Liver (tissue), 9 donors: ENCODE measurements around the gene AKNAD1. TPM values are rescaled to one million over a fixed set of nuclear protein-coding genes. Genes with fewer than 3 reads are reported as not detected.

Experiments used
- DNase-seq: peaks from one replicate; pipeline ENCODE4 v3.0.0-alpha.2; 2017; ENCODE audit warnings: low spot score
- H3K27ac ChIP-seq, 2 donors: one replicate each; pipeline ENCODE4 v1.7.0; 2013; ENCODE audit warnings: inconsistent platforms in 2 of 2, low read length in 2 of 2, control low read depth in 1 of 2, low read depth in 1 of 2, mild to moderate bottlenecking in 1 of 2
- H3K27me3 ChIP-seq, 4 donors: one replicate each; pipeline versions ENCODE4 v1.6.1 to v1.7.0; 2013; ENCODE audit warnings: low read length in 3 of 4, inconsistent platforms in 1 of 4, mild to moderate bottlenecking in 1 of 4, moderate library complexity in 1 of 4; ENCODE audit not compliant: control insufficient read depth in 4 of 4, insufficient read depth in 4 of 4
- H3K36me3 ChIP-seq, 4 donors: one replicate each; pipeline versions ENCODE4 v1.6.1 to v1.7.0; 2013; ENCODE audit warnings: low read length in 3 of 4, mild to moderate bottlenecking in 3 of 4, low read depth in 1 of 4, moderate library complexity in 1 of 4; ENCODE audit not compliant: control insufficient read depth in 4 of 4, insufficient read depth in 3 of 4
- H3K4me1 ChIP-seq, 4 donors: one replicate each; pipeline versions ENCODE4 v1.6.1 to v1.7.0; 2013; ENCODE audit warnings: low read length in 3 of 4, mild to moderate bottlenecking in 3 of 4, moderate library complexity in 1 of 4; ENCODE audit not compliant: control insufficient read depth in 4 of 4, insufficient read depth in 4 of 4
- H3K4me3 ChIP-seq, 3 donors: one replicate each; pipeline versions ENCODE4 v1.6.1 to v1.7.0; 2013; ENCODE audit warnings: low read length in 3 of 3, control low read depth in 1 of 3, low read depth in 1 of 3, mild to moderate bottlenecking in 1 of 3
- H3K9ac ChIP-seq, 2 donors: one replicate each; pipeline ENCODE4 v1.7.0; 2013; ENCODE audit warnings: low read length in 2 of 2, mild to moderate bottlenecking in 2 of 2, moderate library complexity in 2 of 2, control low read depth in 1 of 2, low read depth in 1 of 2
- H3K9me3 ChIP-seq, 4 donors: one replicate each; pipeline versions ENCODE4 v1.6.1 to v1.7.0; 2013; ENCODE audit warnings: low read length in 3 of 4; ENCODE audit not compliant: control insufficient read depth in 4 of 4
- EGR1 ChIP-seq, 2 donors: IDR thresholded peaks; 2 replicates each; pipeline ENCODE4 v1.6.1; 2016 to 2018; ENCODE audit warnings: antibody characterized with exemption in 2 of 2, low read depth in 2 of 2
- FOXA2 ChIP-seq: IDR thresholded peaks from 2 replicates; pipeline ENCODE4 v1.6.1; 2016; ENCODE audit warnings: antibody characterized with exemption
- GABPA ChIP-seq, 2 donors: IDR thresholded peaks in 1 of 2; conservative IDR thresholded peaks in 1 of 2; 2 replicates each; pipeline ENCODE4 v1.6.1; 2016; ENCODE audit warnings: antibody characterized with exemption in 2 of 2, mild to moderate bottlenecking in 1 of 2, moderate library complexity in 1 of 2
- HNF4G ChIP-seq: IDR thresholded peaks from 2 replicates; pipeline ENCODE4 v1.6.1; 2016; ENCODE audit warnings: antibody characterized with exemption
- JUND ChIP-seq, 2 donors: IDR thresholded peaks; 2 replicates each; pipeline ENCODE4 v1.6.1; 2016; ENCODE audit warnings: antibody characterized with exemption in 2 of 2
- NR2F2 ChIP-seq: IDR thresholded peaks from 2 replicates; pipeline ENCODE4 v1.6.1; 2016; ENCODE audit warnings: antibody characterized with exemption
- RAD21 ChIP-seq, 2 donors: IDR thresholded peaks; 2 replicates each; pipeline ENCODE4 v1.6.1; 2016; ENCODE audit warnings: antibody characterized with exemption in 2 of 2, mild to moderate bottlenecking in 2 of 2
- RXRA ChIP-seq, 2 donors: IDR thresholded peaks; 2 replicates each; pipeline ENCODE4 v1.6.1; 2017 to 2018; ENCODE audit warnings: antibody characterized with exemption in 2 of 2, mild to moderate bottlenecking in 1 of 2
- SP1 ChIP-seq: IDR thresholded peaks from 2 replicates; pipeline ENCODE4 v1.6.1; 2018; ENCODE audit warnings: antibody characterized with exemption, mild to moderate bottlenecking
- YY1 ChIP-seq: IDR thresholded peaks from 2 replicates; pipeline ENCODE4 v1.6.1; 2016; ENCODE audit warnings: antibody characterized with exemption, mild to moderate bottlenecking
- WGBS: extraction: QIAGEN DNeasy Blood & Tissue Kit; methylation state at CpG from one replicate; pipeline ENCODE4 v1.1.7; 2013; 5-methylcytosine and 5-hydroxymethylcytosine counted together
- polyA plus RNA-seq, 2 donors: library from polyadenylated mRNA; stranded (reverse) in 1 of 2; unstranded in 1 of 2; fragments of 200-250 nt in 1 of 2; fragments of >200 nt in 1 of 2; fragmentation: Nextera tagmentation in 1 of 2; extraction: Ambion mirVana in 1 of 2; gene quantifications; one replicate each; pipeline versions ENCODE4 v1.2.1 to v1.2.3, GENCODE V29; 2013 to 2015
- total RNA-seq, 2 donors: library from RNA; depleted of rRNA; stranded (reverse); fragments of >200 nt; gene quantifications; one replicate each; pipeline ENCODE4 v1.2.3, GENCODE V29; 2014
- TF ChIP-seq, protein P1 (sequence below): IDR thresholded peaks from 2 replicates; pipeline ENCODE4 v1.6.1; 2016; ENCODE audit warnings: antibody characterized with exemption, mild to moderate bottlenecking
- TF ChIP-seq, protein P2 (sequence below): fragments of 150-350 bp; IDR thresholded peaks from 2 replicates; pipeline ENCODE4 v1.5.1; 2017; ENCODE audit warnings: improper control_type of control experiment, low read depth, low read length; ENCODE audit not compliant: missing input control
- TF ChIP-seq, protein P3 (sequence below): IDR thresholded peaks from 2 replicates; pipeline ENCODE4 v1.6.1; 2016; ENCODE audit warnings: antibody characterized with exemption
- TF ChIP-seq, protein P4 (sequence below): IDR thresholded peaks from 2 replicates; pipeline ENCODE4 v1.6.1; 2016; ENCODE audit warnings: antibody characterized with exemption
- donor health status: healthy.
- donor health status: healthy.
- donor health status: healthy.
- donor health status: healthy.
- donor health status: healthy.

The AKNAD1 gene
- total and polyA plus RNA-seq, 4 donors: not detected

DNA sequence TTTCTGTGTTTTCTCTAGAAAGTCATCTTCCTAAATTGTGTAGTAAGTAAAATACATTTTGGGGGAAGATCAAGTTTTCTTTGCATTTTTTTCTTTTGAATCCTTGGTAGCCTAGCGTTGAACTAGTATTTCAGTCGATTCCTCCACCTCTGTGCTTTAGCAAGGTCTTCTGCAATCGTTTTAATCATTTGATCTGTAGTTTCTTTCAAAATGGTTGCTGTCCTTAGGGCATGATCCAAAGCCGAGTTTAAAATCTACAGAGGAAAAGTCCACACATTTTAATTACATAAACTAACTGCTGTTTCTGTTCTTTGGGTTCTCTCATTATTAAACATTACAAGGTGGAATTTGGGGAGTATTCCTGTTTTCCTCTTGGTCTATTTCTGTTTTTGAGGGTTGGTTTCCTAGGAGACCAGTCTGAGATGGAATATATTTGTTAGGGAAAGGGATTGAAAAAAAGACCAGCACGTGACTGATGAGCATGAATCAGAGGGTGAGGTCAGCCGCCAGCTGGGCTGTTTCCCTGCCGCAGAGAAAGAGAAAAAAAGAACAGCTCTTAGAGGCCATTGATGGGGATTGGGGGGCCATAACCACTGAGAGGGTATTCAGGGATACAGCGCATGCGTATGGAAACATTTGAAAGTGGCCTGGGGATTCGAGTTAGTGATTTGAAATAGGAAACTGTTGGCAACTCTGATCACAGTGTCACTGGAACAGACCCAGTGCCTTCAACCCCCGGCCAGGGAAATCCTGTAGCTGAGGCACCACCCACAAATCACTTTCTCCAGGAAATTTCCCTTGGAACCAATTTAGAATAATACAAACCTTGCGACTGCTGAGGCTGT is 40.6 kb downstream of the AKNAD1 start:
- peak overlapping the region; percentile 39 to 64 for H3K27ac ChIP-seq
- no peaks in the 10 kb centered on the region for H3K4me1 ChIP-seq
- H3K9ac ChIP-seq: no peak overlapping the region
- TF ChIP-seq RAD21 (IDR thresholded peaks at IDR 0.05): no peak
- no peak for TF ChIP-seq GABPA (IDR thresholded peaks at IDR 0.05 in 1 of 2, conservative IDR thresholded peaks at IDR 0.05 in 1 of 2)
- no peak for TF ChIP-seq FOXA2
- TF ChIP-seq SP1: no peak
- TF ChIP-seq JUND (IDR thresholded peaks at IDR 0.05): peak; percentile 55 to 73
- peak; percentile 63 for TF ChIP-seq YY1
- TF ChIP-seq HNF4G: no peak
- no peak for TF ChIP-seq RXRA (IDR thresholded peaks at IDR 0.05)
- TF ChIP-seq EGR1 (IDR thresholded peaks at IDR 0.05; ENCODE audit: low read depth in 2 of 2): no peak
- TF ChIP-seq, protein P1, sequence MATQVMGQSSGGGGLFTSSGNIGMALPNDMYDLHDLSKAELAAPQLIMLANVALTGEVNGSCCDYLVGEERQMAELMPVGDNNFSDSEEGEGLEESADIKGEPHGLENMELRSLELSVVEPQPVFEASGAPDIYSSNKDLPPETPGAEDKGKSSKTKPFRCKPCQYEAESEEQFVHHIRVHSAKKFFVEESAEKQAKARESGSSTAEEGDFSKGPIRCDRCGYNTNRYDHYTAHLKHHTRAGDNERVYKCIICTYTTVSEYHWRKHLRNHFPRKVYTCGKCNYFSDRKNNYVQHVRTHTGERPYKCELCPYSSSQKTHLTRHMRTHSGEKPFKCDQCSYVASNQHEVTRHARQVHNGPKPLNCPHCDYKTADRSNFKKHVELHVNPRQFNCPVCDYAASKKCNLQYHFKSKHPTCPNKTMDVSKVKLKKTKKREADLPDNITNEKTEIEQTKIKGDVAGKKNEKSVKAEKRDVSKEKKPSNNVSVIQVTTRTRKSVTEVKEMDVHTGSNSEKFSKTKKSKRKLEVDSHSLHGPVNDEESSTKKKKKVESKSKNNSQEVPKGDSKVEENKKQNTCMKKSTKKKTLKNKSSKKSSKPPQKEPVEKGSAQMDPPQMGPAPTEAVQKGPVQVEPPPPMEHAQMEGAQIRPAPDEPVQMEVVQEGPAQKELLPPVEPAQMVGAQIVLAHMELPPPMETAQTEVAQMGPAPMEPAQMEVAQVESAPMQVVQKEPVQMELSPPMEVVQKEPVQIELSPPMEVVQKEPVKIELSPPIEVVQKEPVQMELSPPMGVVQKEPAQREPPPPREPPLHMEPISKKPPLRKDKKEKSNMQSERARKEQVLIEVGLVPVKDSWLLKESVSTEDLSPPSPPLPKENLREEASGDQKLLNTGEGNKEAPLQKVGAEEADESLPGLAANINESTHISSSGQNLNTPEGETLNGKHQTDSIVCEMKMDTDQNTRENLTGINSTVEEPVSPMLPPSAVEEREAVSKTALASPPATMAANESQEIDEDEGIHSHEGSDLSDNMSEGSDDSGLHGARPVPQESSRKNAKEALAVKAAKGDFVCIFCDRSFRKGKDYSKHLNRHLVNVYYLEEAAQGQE: no peak
- TF ChIP-seq, protein P2, sequence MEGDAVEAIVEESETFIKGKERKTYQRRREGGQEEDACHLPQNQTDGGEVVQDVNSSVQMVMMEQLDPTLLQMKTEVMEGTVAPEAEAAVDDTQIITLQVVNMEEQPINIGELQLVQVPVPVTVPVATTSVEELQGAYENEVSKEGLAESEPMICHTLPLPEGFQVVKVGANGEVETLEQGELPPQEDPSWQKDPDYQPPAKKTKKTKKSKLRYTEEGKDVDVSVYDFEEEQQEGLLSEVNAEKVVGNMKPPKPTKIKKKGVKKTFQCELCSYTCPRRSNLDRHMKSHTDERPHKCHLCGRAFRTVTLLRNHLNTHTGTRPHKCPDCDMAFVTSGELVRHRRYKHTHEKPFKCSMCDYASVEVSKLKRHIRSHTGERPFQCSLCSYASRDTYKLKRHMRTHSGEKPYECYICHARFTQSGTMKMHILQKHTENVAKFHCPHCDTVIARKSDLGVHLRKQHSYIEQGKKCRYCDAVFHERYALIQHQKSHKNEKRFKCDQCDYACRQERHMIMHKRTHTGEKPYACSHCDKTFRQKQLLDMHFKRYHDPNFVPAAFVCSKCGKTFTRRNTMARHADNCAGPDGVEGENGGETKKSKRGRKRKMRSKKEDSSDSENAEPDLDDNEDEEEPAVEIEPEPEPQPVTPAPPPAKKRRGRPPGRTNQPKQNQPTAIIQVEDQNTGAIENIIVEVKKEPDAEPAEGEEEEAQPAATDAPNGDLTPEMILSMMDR: no peak
- TF ChIP-seq, protein P3, sequence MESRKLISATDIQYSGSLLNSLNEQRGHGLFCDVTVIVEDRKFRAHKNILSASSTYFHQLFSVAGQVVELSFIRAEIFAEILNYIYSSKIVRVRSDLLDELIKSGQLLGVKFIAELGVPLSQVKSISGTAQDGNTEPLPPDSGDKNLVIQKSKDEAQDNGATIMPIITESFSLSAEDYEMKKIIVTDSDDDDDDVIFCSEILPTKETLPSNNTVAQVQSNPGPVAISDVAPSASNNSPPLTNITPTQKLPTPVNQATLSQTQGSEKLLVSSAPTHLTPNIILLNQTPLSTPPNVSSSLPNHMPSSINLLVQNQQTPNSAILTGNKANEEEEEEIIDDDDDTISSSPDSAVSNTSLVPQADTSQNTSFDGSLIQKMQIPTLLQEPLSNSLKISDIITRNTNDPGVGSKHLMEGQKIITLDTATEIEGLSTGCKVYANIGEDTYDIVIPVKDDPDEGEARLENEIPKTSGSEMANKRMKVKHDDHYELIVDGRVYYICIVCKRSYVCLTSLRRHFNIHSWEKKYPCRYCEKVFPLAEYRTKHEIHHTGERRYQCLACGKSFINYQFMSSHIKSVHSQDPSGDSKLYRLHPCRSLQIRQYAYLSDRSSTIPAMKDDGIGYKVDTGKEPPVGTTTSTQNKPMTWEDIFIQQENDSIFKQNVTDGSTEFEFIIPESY: no peak
- TF ChIP-seq NR2F2: peak; percentile 61
- TF ChIP-seq, protein P4, sequence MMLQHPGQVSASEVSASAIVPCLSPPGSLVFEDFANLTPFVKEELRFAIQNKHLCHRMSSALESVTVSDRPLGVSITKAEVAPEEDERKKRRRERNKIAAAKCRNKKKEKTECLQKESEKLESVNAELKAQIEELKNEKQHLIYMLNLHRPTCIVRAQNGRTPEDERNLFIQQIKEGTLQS: no peak
- peaks cover 0 to 4% (median 3%) of the 10 kb centered on the region in 4 donors for H3K36me3 ChIP-seq
- 46% methylated on average over 12 of the region's 12 CpGs for WGBS
- DNase-seq: no peak
- H3K4me3 ChIP-seq: no peak overlapping the region
- H3K27me3 ChIP-seq: no peaks in the 10 kb centered on the region
- no peaks in the 10 kb centered on the region for H3K9me3 ChIP-seq

DNA sequence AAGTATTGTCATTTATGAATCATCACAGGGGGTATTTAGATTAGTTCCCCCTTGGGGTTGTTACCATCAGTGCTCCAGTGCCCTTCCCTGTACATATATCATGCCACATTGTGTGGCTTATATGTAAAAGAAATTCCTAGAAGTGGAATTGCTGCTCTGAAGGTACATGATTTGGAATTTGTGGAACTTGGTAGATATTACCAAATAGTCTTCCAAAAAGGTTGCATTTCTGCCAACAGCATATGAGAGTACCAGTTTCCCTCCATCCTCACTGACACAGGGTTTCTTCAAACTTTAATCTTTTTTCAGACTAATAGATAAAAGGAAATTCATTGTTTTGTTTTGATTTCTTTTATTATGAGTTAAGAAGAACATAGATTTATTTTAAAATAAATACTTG is 41.3 kb downstream of the AKNAD1 start:
- Histone ChIP-seq H3K4me1 (no peaks in the 10 kb centered on the region), H3K9ac (no peak overlapping the region), H3K27me3 (no peaks in the 10 kb centered on the region), H3K36me3 (peaks cover 0 to 4% (median 3%) of the 10 kb centered on the region in 4 donors), H3K4me3 (no peak overlapping the region), H3K27ac (no peak overlapping the region), H3K9me3 (no peaks in the 10 kb centered on the region)
- DNase-seq: no peak
- TF ChIP-seq, protein P2: no peak
